Panc1 (cell line): ENCODE results near the gene MARK4. TPM values are rescaled to one million over a fixed set of nuclear protein-coding genes. Genes with fewer than 3 reads are reported as not detected.
A peak's percentile ranks its signal among the peaks of the same experiment; 100 is the strongest.

ENCODE experiments used
- ATAC-seq: fragments of 200-7000 bp; cut with Tn5 transposase; 2 replicates; pipeline ENCODE4 v1.9.1; 2020; ENCODE audit warnings: mild to moderate bottlenecking, moderate library complexity
- BruUV-seq: library from RNA; stranded (reverse); fragments of 400-500 nt; replicated peaks from 2 replicates; lab custom pipeline; 2021; lab: Mats Ljungman, UMichigan
- CTCF ChIA-PET: fragments of 300-600 bp; sonication (Branson Sonifier 250); formaldehyde crosslinking; loops from one replicate; lab custom pipeline; 2022; ENCODE audit warnings: antibody characterized with exemption; lab: Charles Lee
- POLR2A ChIA-PET: fragments of 300-600 bp; sonication (Branson Sonifier 250); formaldehyde crosslinking; loops from one replicate; lab custom pipeline; 2022; ENCODE audit warnings: antibody characterized with exemption; lab: Charles Lee
- DNase-seq: peaks from one replicate; pipeline ENCODE4 v3.0.0-alpha.2; 2010; ENCODE audit warnings: low read depth, low spot score
- H3K27ac ChIP-seq: 2 replicates; pipeline ENCODE4 v1.5.1; 2011; ENCODE audit warnings: mild to moderate bottlenecking, low read length, inconsistent platforms
- H3K27me3 ChIP-seq: fragments of 200-500 bp; sonication (Bioruptor generic); 2 replicates; pipeline ENCODE4 v1.6.0; 2014; ENCODE audit warnings: low read length, inconsistent platforms; ENCODE audit not compliant: control insufficient read depth, insufficient read depth
- H3K36me3 ChIP-seq: fragments of 200-500 bp; sonication (Bioruptor generic); 2 replicates; pipeline ENCODE4 v1.5.1; 2014; ENCODE audit warnings: inconsistent platforms, mild to moderate bottlenecking, low read length, moderate library complexity; ENCODE audit not compliant: control insufficient read depth, insufficient read depth
- H3K4me1 ChIP-seq: 2 replicates; pipeline ENCODE4 v1.5.1; 2011; ENCODE audit warnings: inconsistent platforms, mild to moderate bottlenecking, low read length, moderate library complexity; ENCODE audit not compliant: control insufficient read depth, insufficient read depth
- H3K4me3 ChIP-seq, 2 experiments: 2 replicates each; pipeline ENCODE4 v1.5.1; 2011 to 2012; ENCODE audit warnings: low read depth in 2 of 2, low read length in 2 of 2, mild to moderate bottlenecking in 2 of 2, inconsistent platforms in 1 of 2, moderate library complexity in 1 of 2
- H3K9me3 ChIP-seq: fragments of 200-500 bp; sonication (Bioruptor generic); 2 replicates; pipeline ENCODE4 v1.5.1; 2014; ENCODE audit warnings: low read depth, mild to moderate bottlenecking, inconsistent platforms, low read length, moderate library complexity; ENCODE audit not compliant: control insufficient read depth, insufficient read depth
- POLR2AphosphoS5 ChIP-seq: IDR thresholded peaks from 2 replicates; pipeline ENCODE4 v1.6.1; 2012; ENCODE audit warnings: mild to moderate bottlenecking, low read depth, low read length, moderate library complexity
- SIN3A ChIP-seq: IDR thresholded peaks from 2 replicates; pipeline ENCODE4 v1.6.1; 2012; ENCODE audit warnings: low read depth, mild to moderate bottlenecking, low read length, moderate library complexity, borderline replicate concordance; ENCODE audit not compliant: insufficient read depth
- TCF7L2 ChIP-seq: IDR thresholded peaks from 2 replicates; pipeline ENCODE4 v1.6.1; 2011; ENCODE audit warnings: mild to moderate bottlenecking, low read depth, low read length, inconsistent platforms
- in situ Hi-C: cut with HindIII; loops from 2 replicates; pipeline ENCODE4 v1.10.0; 2016; ENCODE audit warnings: low sequenced_read_pairs, low pct_unique_long_range_greater_than_20kb
- intact Hi-C: fragments of 100-400 bp; cut with micrococcal nuclease; formaldehyde crosslinking; loops from one replicate; pipeline ENCODE4 v1.10.0; 2022; ENCODE audit not compliant: unreplicated experiment
- total RNA-seq: library from RNA; stranded (reverse); gene quantifications from one replicate; pipeline ENCODE4 v1.2.1, GENCODE V29; 2021; ENCODE audit not compliant: unreplicated experiment
- TF ChIP-seq, protein P1 (sequence below), 2 experiments: IDR thresholded peaks; 2 replicates each; pipeline ENCODE4 v1.6.1; 2011 to 2012; ENCODE audit warnings: low read depth in 2 of 2, control low read depth in 1 of 2, low read length in 1 of 2, mild to moderate bottlenecking in 1 of 2, moderate library complexity in 1 of 2; ENCODE audit not compliant: insufficient read depth in 1 of 2
- TF ChIP-seq, protein P2 (sequence below): fragments of 450-650 bp; IDR thresholded peaks from 2 replicates; pipeline ENCODE4 v1.5.1; 2017; ENCODE audit warnings: mild to moderate bottlenecking

MARK4 gene
- total RNA-seq, 1 experiment from 2014 or later = 21.6 TPM

DNA sequence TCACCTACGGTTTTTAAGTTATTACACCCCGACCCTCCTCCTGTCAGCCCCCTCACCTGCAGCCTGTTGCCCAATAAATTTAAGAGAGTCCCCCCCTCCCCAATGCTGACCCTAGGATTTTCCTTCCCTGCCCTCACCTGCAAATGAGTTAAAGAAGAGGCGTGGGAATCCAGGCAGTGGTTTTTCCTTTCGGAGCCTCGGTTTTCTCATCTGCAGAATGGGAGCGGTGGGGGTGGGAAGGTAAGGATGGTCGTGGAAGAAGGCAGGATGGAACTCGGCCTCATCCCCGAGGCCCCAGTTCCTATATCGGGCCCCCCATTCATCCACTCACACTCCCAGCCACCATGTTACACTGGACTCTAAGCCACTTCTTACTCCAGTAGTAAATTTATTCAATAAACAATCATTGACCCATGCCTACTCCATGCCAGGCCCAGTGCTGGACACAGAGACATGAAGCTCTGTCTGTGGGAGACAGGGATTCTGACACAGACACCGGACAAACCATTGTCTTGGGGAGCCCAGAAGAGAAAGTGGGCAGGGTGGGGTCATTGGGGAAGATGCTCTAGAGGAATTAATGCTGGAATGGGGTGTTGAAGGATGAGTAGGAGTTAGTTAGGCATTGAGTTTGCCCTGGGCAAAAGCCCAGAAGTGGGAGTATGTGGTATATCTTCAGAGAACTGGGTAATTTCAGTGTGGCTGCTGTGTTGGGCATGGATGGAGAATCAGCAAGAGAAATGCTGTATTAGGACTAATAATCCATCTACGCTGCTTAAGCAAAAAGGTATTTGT lies 52.4 kb downstream of the MARK4 start:
- ChIA-PET POLR2A (no interaction called here), CTCF (no interaction called here)
- no peak for TF ChIP-seq TCF7L2
- no peak for TF ChIP-seq POLR2AphosphoS5
- TF ChIP-seq, protein P1, sequence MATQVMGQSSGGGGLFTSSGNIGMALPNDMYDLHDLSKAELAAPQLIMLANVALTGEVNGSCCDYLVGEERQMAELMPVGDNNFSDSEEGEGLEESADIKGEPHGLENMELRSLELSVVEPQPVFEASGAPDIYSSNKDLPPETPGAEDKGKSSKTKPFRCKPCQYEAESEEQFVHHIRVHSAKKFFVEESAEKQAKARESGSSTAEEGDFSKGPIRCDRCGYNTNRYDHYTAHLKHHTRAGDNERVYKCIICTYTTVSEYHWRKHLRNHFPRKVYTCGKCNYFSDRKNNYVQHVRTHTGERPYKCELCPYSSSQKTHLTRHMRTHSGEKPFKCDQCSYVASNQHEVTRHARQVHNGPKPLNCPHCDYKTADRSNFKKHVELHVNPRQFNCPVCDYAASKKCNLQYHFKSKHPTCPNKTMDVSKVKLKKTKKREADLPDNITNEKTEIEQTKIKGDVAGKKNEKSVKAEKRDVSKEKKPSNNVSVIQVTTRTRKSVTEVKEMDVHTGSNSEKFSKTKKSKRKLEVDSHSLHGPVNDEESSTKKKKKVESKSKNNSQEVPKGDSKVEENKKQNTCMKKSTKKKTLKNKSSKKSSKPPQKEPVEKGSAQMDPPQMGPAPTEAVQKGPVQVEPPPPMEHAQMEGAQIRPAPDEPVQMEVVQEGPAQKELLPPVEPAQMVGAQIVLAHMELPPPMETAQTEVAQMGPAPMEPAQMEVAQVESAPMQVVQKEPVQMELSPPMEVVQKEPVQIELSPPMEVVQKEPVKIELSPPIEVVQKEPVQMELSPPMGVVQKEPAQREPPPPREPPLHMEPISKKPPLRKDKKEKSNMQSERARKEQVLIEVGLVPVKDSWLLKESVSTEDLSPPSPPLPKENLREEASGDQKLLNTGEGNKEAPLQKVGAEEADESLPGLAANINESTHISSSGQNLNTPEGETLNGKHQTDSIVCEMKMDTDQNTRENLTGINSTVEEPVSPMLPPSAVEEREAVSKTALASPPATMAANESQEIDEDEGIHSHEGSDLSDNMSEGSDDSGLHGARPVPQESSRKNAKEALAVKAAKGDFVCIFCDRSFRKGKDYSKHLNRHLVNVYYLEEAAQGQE (IDR thresholded peaks at IDR 0.05; ENCODE audit: insufficient read depth in 1 of 2, low read depth in 2 of 2, low read length in 1 of 2) = no peak
- TF ChIP-seq SIN3A = no peak
- TF ChIP-seq, protein P2, sequence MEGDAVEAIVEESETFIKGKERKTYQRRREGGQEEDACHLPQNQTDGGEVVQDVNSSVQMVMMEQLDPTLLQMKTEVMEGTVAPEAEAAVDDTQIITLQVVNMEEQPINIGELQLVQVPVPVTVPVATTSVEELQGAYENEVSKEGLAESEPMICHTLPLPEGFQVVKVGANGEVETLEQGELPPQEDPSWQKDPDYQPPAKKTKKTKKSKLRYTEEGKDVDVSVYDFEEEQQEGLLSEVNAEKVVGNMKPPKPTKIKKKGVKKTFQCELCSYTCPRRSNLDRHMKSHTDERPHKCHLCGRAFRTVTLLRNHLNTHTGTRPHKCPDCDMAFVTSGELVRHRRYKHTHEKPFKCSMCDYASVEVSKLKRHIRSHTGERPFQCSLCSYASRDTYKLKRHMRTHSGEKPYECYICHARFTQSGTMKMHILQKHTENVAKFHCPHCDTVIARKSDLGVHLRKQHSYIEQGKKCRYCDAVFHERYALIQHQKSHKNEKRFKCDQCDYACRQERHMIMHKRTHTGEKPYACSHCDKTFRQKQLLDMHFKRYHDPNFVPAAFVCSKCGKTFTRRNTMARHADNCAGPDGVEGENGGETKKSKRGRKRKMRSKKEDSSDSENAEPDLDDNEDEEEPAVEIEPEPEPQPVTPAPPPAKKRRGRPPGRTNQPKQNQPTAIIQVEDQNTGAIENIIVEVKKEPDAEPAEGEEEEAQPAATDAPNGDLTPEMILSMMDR = no peak
- Histone ChIP-seq H3K9me3 (no peaks in the 10 kb centered on the region), H3K36me3 (no peaks in the 10 kb centered on the region), H3K4me1 (no peaks in the 10 kb centered on the region), H3K27me3 (no peaks in the 10 kb centered on the region), H3K27ac (no peak overlapping the region), H3K4me3 (no peak overlapping the region)
- DNase-seq (no peak), ATAC-seq (no peak)
- in situ Hi-C loops = no loop called here
- intact Hi-C loops = no loop called here
- no TSS peak for BruUV-seq

DNA sequence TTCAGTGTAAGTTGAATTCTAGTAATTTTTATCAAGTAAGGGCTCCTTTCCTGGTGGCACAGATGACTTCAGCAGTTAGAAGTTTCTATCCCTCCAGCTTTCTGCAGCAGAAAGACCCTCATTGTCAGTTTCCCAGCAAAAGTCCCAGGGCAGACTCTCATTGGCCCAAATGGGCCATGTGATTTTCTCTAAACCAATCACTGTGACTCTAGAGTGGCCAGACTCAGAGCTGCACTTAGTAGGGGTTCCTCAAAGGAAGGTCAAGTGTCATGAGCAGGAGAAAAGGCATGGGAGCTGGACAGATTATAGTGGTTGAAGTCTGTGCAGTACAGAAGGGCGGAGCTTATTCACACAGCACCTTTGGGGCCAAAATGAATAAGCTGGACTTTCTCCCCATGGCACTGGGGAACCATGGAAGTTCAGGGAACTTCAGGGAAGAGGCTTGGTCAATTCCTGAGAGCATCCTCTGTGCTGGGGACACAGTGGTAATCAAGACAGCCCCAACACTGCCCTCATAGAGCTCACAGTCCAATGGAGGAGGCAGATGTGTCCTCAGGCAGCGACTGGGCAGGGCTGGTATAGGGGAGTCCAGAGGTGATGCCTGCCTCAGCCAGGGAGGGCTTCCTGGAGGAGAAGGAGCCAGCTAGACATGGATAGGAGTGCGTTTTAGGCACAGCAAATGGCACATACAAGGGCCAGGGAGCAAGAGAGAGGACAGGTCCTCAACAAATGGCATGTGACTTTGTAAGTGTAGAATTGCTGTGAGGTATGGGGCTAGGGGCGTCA lies 53.3 kb downstream of the MARK4 start:
- TF ChIP-seq, protein P1 (IDR thresholded peaks at IDR 0.05; ENCODE audit: insufficient read depth in 1 of 2, low read depth in 2 of 2, low read length in 1 of 2) = no peak
- no peak for TF ChIP-seq POLR2AphosphoS5
- no peak for TF ChIP-seq TCF7L2
- no peak for TF ChIP-seq SIN3A
- TF ChIP-seq, protein P2 = no peak
- CTCF ChIA-PET = no interaction called here
- no peaks in the 10 kb centered on the region for H3K4me1 ChIP-seq
- POLR2A ChIA-PET = no interaction called here
- no peaks in the 10 kb centered on the region for H3K36me3 ChIP-seq
- H3K9me3 ChIP-seq = no peaks in the 10 kb centered on the region
- DNase-seq = no peak
- BruUV-seq = TSS peak; percentile 79
- intact Hi-C loops (no loop called here), in situ Hi-C loops (no loop called here)
- no peak overlapping the region for H3K4me3 ChIP-seq
- peak; percentile 28; the same call in 1 of the 2 replicates for ATAC-seq
- H3K27me3 ChIP-seq = no peaks in the 10 kb centered on the region
- H3K27ac ChIP-seq = no peak overlapping the region
